Measurements from ENCODE around the gene DEXI.
"Not testable (repeated sequence)": the region's sequence is repeated elsewhere in the genome, so short reads cannot be mapped to it uniquely, and the experiment has no call there.

Gene DEXI

DNA sequence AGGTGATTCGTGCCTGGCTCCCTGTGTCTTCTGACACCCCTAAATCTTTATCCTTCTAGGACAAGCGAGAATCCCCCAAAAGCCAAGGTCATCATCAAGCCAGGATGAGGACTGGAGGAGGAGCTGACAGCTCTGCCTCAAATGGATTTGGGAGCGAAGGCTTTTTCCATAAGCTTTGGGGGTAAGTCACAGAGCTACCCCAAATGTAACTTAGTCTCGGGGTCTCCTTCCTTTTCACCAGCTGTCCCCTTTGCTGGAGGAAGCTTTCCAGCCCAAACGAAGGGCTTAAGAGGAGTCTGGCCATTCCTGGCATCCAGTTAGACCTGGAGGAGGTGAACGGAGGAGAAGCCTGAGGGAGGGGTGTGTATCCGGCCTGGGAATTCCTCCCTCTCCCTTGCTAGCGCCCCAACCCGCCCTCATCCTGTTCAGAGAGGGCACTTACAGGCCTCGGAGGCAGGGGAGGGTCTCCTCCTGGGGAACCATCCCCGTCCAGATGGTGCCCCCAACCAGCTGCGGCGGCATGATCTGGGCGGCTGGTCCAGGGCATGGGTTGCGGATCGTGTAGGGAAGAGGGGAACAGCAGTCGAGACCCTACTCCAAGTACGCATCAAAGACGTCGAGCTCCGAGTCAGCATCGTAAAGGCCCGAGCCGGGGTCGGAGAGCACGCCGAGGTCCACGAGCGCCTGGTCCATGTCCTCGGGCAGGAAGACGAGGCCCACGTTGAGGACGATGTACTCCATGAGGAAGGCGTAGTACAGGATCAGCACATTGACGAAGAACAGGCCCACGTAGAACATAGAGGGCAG is 938 bp downstream of the DEXI start:
- no peak for DNase-seq

DNA sequence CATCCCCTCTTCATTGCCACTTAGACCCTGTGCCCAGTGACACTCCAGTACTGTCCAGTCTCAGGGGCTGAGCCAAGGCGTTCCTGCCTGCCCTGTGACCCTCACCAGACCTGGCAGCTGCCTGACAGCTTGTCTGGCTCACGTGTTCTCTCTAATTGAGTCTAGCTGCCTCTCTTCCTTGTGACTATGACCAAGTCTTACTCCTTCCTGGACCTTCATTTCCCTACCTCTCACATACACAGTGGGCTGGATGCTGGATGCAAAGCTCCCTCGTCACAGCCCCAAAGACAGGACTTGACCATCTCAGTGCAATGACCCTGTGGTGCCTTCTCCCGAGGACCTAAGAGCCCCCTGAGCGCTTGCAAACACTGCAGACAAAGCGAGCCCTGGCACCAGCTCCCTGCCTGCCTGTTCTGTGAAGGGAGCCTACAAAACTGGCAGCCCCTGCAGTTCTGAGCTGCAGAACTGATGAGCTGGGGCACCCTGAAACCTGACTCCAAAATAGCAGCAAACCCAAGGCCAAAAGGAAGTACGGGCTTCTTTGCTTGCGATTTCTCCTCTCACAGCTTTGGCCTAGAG is 1.7 kb downstream of the DEXI start:
- DNase-seq = no peak

DNA sequence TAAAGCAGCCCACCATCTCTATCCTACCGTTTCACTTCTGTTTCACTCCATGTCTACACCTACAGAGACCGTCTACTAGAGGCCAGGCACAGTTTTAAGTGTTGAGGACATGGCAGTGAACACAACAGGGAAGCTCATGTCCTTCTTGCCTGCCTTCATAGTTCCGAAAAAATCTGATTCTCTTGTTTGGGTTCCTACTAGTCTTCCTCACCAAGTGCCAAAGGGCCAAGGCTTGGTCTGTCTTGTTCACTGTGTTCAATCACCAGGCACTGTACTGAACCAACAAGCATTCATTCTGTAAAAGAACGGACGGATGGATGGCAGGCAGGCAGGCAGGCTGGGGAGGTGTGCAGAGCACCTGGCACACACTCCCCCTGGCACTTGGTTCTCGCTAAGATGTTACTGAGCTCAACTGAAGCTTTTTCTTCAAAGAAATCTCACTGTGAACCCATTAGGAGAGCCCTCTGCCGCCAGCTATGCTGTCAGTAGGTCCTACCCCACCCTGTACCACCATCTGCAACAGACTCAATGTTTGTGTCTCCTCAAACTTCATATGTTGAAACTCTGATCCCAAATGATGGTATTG is 2.5 kb downstream of the DEXI start:
- no peak for DNase-seq

DNA sequence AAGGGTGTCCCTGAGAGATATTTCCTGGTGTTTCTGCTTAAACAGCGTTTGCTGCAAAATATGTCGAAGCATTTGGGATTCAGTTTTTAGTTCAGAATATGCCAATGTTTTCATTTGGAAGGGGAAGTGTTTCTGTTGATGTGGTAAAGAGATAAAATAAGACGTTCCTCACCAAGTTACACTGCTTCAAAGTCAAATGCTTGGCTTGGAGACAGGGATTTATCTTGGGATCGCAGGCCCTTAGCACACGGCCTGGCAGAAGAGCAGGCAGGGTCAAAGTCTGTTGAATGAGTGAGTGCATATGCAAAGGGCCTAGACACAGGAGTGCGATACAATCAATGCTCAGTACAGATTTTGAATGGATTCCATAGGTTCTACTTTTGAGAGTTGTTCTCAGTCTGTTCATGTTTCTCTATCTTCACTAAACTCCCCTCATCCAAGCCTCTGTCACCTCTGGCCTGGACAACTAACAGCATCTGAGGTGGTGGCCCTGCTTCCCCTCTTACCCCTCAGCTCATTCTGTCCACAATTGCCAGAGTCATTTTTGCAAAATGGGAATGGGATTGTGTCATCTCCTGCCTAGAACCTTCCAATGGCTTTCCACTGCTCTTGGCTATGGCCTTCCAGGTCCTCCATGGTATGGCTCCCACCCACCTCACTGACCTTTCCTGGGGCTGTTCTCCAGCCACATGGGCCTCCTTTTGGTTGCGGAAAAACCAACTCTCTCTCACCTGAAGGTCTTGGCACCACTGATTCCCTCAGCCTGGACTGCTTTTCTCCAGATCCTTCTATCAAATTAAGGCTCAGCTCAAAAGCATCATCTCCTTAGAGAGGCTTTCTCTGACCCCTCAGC is 3.2 kb downstream of the DEXI start:
- DNase-seq = no peak

DNA sequence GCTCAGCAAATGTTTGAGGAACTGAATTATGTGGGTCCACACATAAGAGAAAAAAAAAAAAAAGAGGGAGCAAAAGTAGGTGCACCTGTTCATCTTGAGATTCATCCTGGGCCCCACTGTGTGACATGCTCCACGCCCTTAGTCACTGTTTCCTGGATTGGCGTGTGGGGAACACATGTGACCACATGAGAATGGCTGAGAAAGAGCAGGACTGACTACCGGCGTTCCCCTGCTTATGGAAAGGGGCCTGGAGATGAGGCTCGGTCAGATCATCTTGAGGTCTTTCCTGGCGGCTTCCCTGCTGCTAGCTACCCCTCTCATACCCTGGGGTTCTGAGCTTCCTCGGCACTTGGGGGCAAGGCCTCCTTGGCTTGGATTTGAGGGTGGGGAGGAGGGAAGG is 3.9 kb downstream of the DEXI start:
- DNase-seq = peak; percentile 74

DNA sequence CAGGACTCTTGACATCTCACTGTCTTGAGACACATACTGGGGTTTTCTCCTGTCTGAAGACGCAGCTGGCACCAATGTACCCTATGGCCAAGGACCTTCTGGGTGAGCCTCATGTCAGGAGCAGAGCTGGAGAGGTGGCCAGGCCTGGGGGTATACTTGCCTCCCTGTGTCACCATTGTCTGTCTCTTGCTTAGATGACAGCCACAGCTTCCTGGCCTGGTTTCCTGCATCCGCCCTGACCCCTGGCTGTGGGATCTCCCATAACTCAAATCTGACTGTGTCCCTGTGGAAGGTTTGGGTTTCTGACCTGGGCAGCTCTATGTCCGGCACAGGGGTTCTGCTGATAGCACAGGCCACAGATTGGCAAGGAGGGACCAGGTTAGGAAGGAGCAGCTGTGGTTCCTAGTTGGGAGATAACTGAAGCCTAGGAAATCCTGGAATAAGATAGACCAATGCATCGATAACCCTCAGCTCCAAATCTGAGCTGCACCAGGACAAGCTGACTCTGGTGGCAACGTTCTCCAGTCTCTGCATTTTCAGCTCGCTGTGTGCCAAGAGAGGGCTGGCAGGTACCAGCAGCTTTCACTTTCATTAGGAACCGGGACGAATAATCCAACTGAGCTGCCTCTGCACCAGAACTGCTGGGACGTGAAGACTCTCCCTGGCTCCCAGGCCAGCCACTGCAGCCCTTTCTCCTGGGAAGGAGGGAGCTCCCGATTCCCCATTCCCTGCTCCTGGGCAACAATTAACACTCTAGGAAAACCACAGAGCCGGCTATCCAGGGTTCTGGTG is 5.0 kb downstream of the DEXI start:
- DNase-seq = no peak

DNA sequence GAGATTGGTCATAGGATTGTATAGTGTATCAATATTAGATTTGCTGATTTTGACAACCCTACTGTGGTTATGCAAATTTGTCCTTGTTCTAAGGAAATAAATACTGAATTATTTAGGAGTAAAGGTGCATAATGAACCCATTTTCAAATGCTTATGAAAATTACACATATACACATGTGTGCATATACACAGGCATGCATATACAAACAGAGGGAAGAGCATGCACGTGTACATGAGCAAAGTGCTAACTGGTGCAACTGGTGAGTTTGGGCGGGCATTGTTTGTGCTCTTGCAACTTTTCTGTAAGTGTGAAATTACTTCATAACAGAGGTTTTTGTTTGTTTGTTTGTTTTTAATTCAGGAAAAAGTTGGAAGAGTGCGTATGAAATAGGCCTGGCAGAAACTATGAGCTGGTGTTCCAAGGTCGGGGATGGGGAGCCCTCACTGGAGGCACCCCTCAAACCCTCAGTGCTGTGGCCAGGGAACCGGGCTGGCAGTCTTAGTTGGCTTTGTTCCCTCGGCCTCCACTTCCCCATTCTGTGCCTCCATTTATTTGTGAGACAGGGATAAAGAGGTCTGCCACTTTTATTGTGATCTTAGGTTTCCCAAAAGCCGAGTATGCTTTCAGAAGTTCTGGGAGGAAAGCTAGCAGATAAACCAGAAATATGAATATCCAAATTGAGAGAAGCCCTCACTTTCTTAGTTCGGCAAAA is 5.8 kb downstream of the DEXI start:
- no peak for DNase-seq

DNA sequence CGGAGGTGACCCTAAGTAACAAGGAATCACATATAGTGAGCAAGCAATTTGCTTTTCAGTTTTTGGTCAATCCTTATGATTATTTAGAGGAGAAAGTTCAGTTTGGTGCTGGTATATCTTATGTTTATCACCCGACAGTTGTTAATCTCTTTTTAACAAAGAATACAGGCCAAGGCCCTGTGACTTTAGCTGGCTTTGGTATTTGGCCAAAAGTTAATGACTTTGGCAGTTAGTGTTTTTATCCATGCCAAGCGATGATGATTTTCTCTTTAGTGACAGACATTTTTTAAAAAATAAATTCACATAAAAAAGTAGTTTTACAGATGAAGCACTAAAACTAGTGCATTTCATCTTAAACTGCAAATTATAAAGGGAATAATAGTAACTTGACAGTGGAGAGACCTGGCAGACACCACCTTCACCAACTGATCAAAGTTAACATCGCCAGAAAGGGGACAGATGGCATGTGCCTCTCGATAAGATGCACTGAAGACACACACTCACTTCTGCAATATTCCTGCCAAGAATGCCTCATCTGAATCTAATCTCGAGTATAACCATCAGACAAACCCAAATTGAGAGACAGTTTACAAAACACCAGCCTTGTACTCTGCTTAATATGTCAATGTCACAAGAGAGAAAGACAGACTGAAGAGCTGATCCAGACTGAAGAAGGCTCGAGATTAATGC is 6.9 kb downstream of the DEXI start:
- DNase-seq = no peak

DNA sequence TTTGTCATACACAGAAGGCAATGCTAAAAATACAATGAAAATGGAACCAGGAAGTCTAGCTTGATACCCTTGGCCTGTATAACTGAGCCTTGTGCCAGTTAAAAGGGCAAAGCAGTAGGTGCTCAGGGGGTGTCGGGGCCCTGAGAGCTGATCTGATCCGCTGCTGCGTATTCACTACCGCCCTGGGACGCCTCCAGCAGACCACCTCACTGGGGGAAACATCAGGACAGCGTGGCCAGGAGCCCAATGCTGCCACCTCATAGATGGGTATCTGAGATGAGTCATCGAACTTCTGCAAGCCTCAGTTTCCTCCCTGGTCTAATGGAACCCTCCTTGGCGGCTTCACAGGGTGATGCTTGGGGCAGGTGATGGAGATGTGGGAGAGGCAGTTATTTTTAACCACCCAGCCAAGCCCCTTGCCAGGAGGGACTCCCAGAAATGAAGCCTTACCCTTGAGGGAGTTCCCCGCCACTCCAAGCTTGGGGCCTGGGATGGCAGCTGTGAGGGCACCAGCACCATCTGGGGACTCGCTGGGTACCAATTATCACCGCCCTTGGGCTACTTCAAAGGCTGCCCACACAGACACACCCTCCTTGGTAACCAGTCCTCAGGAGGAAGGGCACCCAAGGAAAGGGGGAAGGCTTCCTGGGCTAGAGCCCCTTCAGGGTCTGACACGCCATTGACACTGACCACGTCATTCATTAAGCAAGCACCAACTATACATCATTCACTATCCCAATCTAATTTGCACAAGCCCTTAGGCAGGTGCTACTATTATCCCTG is 7.8 kb downstream of the DEXI start:
- DNase-seq = no peak

DNA sequence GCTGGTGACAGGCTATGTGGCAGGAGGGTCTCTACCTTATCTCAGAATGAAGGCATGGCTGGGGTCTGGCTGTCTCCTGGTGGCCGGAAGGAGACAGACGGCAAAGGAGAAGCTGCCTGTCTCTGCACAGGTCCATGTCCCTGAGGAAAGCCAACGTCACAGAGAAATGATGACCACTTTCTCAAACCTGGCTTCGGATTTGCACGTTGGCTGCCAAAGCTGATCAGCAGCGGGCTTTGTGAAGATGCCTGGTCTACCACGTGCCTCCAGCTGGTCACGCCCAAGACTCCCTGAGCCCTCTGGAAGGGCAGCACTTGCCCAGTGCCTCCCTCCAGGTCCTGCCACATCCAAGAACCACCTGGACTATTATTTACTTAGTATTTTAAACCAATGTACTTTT is 8.4 kb downstream of the DEXI start:
- DNase-seq = no peak

DNA sequence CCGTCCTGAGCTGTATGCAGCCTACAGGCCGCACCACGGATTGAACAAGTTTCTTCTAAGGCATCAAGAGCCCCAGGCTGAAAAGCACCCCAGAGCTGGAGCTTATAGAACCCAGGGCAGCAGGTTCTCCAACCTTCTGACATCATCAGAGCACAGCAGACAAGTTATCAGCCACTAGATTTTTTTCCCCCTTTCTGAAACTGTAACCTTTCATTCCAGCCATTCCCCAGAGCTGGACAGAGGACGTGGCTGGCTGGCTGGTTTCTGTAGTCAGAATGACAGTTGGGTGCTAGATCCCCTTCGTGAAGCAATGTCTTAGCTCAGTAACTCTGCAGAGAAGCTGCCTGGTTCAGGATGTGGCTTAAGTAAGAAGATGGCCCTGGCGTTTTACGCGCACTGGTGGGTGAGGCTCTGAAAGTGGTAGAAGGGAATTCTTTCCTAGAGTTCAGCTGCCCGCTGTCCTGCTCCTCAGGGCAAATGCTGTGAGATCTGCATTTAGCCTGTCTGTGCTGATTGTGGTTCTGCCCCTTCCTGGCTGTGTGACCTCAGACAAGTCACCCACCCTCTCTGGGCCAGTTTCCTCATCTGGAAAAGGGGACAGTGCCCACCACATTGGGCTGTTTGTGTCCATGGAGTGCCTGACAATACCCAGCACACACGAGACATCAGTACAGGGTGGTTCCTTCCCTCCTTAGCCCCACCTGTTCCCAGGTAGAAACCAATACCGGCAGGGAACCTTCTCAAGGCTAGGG is 9.1 kb downstream of the DEXI start:
- DNase-seq = no peak

DNA sequence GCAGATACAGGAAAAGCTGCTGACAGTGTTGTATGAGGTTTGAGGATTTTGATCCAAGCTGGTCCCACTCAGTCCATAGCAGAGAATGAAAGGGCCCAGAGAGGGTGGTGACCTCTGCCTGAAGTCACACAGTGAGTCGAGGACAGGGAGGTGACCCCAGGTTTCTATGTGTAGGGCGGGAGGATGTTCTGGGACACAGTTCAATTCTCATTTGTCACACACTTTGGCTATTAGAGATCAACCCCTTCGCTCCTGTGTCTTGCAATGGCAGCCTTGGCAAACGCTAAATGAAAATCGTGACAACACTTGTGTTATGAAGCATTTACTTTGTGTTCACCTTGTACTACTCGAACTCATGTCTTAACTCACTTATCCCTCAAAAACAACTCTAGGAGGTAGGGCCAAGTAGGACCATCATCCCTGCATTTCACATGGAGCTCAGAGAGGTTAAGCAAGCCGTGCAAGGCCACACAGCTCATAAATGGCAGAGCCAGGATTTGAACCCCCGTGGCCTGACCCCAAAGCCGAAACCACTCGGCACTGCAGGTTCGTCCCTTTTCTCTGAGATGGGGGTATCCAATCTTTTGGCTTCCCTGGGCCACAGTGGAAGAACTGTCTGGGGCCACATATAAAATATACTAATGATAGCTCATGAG is 10.2 kb downstream of the DEXI start:
- DNase-seq = no peak

DNA sequence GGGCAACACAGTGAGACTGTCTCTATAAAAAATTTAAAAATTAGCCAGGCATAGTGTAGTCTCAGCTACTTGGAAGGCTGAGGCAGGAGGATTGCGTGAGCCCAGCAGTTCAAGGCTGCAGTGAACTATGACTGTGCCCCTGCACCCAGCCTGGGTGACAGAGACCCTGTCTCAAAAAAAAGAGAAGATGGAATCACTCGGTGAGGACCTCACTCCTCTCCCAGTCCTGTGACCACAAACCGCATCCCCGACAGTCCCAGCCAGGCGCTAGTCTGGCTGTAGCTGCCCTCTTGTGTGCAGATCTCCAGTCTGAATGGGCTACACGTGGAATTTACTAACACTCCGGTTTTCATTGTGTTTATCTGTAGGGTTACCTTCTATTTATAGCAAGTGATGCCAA is 11.1 kb downstream of the DEXI start:
- no peak for DNase-seq

DNA sequence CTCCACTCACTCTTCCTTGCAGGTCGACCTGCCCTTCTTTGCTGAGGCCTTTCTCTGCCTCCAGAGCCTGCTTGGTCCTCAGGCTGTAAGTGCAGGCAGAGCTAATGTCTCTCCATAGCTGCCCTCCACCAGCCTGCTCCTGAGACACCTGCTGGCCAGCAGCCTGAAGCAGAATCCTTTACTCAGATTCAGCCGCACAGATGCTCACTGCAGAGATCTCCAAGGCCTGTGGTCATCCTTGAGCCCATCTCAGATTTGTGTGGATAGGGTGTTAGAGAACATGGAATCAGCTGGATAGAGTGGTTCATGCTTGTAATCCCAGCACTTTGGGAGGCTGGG is 11.5 kb downstream of the DEXI start:
- no peak for DNase-seq

DNA sequence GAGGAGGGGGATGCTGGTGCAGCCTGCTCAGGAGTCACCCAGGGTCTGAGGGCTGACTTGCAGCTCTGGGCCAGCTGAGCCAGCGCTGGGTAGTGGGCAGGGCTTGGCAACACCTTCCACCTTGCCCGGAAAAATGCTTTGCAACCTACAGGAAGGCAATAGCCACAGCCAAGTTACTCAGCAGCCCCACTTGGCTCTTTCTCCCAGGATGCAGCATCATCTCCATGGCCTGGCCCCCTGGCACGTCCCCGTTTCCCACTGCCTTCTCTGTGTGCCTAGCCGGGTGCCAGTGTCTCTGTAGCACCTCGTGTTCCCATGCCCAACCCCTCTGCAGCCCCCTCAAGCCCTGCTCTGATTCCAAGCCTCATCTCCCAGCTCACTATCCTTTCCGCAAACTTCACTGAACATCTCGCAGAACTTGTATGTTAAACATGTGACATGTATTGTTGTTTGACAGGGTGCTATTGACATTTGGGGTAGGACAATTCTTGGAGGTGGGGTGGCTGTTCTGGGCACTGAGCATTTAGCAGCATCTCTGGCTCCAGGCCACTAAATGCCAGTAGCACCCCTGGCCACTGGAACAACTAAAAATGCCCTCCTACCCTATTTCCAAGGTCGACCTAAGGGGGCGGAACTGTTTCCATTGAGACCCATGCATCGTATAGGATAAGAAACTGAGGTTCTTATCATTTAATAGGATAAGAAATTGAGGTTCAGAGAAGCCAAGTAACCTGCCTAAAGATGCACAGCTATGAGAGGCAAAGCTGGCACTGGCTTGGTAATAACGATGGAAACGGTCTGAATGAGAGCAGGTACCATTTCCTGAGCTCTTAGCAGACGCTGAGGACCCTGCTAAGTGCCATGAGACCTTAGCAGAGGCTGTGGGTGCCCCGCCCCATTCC is 12.2 kb downstream of the DEXI start:
- no peak for DNase-seq

DNA sequence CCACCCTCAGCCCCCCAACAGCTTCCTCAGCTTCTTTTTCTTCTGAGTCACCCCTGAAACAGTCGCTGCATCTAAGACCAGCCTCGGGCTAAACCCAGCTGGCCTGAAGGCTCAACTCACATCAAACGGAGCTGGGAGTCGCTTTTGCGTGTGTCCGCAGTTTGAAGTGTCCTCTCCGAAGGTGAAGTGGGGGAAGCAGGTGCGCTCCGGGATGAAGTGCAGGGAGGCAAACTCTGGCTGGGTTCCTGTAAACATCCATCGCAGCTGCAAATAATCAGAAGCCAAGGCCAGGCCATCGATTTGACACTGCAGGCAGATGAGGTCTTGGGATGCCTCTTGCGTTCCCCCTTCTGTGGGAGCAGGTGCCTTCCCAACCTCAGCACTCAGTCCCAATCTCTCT is 13.2 kb downstream of the DEXI start:
- not testable (repeated sequence) for DNase-seq

DNA sequence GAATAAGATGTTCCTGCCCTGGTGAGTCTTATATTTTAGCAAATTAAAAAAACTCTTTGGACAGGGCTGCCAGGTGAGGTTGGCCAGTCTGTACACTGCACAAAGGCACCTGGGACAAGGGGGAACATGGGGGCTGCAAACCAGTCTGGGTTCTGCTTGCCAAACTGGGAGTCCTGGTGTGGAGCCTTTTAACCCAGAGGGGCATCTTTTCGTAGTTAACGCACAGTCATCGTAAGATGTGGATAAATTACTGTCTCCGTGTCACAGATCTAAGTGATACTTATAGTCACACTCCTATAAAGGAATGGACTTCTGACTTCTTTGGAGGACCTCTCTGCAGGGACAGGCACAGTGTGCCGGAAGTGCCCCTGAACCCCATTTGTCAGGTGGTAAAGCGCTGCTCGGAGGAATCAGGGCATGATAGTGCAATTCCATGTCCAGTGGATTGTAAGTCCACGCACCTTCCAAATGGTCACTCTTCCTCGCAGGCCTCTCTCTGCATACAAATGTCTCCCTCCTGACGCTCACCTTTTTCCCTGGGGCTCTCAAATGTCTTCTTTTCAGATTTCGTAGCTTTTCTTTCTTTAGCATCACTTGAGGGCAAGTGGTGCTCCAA is 14.7 kb downstream of the DEXI start:
- no peak for DNase-seq

DNA sequence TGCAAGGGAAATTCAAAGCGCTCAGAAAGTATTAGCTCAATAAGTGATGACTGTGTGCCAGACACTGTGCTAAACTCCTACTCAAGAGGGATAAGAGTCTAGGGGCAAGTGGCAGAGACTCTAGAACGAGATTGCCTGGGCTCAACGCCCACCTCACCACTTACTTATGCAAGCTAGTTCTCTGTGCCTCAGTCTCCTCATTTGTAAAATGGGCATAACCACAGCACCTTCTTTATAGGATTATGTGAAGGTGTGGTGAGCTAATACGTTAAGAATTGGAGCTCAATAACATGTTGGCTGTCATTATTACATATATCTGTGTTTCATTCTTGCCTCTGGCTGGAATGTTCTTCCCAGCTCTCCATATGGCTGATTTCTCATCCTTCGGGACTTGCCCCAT is 15.4 kb downstream of the DEXI start:
- no peak for DNase-seq
